NCI-H1417 treated with DMSO at 0.1 percent for 48 hours (cell line): ENCODE measurements around the gene CLK3.
A peak's percentile ranks its signal among the peaks of the same experiment; 100 is the strongest.
"Not testable (repeated sequence)": the region's sequence is repeated elsewhere in the genome, so short reads cannot be mapped to it uniquely, and the experiment has no call there.

ENCODE experiments used
- DNase-seq: peaks from one replicate; lab custom pipeline; 2025; lab: John Stamatoyannopoulos, UW

The CLK3 gene

GRCh38 chr15:74615508-74616365 is at the start of gene CLK3:
Gene CLK3, plus strand, starts transcription at chr15:74615836. Its CDS starts 3,361 bp downstream, at chr15:74619197.
- DNase-seq = peak; percentile 80

DNA sequence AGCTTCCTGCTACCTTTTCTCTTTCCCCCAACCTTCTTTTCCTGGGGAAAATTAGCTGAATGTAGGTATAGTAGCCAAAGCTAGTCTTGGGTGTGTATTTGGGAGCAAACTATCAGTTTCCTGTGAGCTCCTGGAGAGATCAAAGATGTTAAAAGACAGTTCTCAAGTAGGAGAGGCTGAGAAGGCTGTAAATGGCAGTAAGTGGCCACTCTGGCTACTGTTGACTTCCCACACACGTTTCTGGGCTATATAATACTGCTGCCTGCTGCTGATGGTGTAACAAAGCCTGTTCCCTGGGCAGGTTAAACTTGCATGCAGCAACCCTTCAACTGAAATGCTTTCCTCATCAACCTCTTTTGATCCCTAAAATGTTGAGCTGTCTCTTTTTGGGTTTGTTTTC is 47.0 kb upstream of the CLK3 start:
- no peak for DNase-seq

GRCh38 chr15:74569731-74570070 is 45.9 kb upstream of the CLK3 start:
- no peak for DNase-seq

- DNase-seq = no peak
Observed at GRCh38 chr15:74571191-74571590, 44.4 kb upstream of the CLK3 start.

GRCh38 chr15:74573987-74574386 is 41.6 kb upstream of the CLK3 start:
- no peak for DNase-seq

DNA sequence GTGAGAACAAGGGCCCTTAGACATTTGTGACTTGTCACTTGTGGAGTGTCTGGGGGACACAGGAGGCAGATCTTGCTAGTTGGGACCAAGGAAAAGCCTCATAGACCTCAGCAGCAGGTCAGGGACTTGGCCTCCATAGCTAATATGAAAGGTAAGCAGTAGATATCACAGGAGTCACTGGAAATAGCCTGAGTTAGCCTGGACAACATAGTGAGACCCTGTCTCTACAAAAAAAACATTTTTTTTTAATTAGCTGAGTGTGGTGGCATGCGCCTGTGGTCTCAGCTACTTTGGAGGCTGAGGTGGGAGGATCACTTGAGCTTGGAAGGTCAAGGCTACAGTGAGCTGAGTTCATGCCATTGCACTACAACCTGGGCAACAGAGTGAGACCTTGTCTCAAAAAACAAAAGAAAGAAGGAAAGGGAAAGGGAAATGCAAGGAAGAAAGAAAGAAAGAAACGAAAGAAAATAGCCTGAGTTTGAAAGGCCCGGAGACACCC is 37.1 kb upstream of the CLK3 start:
- no peak for DNase-seq

DNA sequence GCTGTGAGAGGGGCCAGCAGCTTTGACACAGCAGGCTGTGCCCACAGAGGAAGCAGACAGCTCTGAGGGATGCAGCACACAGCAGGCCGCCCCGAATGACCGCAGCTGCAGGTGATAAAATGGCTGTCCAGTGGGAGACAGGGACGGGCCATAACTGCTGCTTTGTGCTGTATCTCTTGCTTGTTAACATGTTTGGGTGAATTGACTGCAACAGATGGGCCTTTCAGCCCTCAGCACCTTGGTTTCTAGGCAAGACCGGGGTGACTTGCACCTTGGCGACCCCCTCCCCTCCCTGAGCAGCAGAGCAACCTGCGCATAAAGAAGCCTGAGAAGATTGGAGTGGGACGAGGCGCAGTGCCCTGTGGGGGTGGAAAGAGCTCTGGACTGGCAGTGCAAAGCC is 36.6 kb upstream of the CLK3 start:
- DNase-seq = no peak

DNA sequence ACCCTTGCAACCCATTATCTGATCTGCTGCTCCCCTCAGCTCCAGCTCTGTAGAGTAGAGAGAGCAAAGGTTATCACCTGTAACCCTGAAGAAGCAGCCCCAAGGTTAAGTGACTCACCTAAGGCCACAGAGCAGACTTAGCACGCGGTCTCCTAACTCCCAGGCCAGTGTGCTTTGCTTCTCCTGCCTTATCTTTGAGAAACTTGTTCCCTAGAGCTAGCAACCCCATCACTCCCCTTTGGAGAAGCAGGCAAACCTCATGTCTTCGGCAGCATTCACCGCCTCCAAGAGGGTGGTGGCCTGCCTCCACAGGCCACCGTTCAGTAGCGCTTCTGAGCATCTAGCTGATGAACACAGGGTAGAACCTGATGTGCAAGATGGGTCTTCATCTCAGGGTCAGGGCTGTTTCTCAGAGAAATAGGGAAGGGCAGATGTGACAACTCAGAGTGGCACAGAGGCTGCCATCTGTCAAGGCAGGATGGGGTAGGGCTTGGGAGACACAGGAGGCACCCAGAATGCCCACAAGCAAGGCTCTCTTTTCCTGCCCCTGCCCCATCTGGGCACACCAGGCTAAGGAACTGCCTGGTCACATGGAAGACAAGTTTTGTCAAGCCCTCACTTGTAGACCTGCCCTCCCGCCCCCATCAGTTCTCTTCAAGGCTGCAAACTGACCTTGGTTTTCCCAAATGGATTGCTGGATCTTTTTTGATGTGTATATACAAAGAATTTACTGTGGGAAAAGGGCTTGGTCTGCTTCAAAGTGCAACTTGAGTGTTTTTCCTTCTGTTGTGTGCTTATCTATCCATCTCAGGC is 34.9 kb upstream of the CLK3 start:
- DNase-seq = no peak

- no peak for DNase-seq
Observed at GRCh38 chr15:74584204-74584603, 31.4 kb upstream of the CLK3 start.

DNA sequence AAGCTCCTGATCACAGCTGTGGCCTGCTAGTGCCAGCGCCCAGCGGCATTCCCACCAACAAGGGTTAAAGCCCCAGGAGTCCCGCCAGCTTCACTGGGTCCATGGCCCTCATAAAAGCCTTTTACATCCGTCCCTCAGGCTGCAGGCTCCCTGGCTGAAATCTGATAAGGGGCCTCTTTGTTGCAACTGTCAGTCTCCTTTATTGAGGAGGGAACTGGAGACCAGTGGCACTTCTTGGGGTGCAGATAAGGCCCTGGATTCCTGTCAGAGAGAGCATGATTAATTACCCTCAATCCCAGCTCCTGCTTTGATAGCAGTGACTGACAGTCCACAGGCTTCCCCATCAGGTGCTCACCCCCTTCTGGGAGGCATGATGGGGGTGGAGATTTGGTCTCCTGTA is 30.9 kb upstream of the CLK3 start:
- no peak for DNase-seq

DNA sequence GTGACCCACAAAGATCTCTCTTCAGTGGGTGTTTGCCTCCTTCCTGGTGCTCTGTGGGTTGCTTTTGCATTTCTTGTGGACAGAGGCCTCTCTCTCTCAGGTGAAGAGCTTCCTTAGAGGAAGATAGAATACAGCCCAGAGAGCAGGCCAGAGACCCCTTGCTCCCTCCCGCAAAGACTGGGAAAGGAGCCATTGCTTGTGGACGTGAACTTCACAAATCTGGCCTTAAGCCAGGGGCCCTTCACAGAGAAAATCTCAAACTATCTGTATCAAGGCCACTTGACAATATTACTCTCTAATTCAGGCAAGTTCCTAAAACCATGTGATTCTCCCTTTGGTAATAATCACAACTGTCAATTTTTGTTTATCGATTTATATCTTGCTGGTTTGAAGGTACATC is 30.4 kb upstream of the CLK3 start:
- no peak for DNase-seq

DNA sequence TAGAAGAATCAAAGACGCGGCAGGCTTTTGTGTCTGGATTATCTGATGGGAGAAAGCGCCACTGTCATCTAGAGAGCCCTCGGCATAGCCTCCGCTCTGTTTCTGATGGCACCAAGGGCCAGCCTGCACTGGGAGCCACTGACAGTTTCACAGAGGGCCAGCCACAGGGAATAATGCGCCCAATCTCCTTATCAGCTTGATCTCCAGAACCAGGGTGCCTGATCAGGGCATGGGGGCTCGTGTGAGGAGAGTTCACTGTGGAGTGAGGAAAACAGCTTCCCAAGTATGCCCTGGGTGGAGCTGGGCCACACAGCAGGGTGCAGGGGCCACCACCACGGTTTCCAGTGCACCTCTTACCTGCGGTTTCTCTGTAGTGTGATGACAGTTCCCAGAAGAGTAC is 29.8 kb upstream of the CLK3 start:
- no peak for DNase-seq

DNA sequence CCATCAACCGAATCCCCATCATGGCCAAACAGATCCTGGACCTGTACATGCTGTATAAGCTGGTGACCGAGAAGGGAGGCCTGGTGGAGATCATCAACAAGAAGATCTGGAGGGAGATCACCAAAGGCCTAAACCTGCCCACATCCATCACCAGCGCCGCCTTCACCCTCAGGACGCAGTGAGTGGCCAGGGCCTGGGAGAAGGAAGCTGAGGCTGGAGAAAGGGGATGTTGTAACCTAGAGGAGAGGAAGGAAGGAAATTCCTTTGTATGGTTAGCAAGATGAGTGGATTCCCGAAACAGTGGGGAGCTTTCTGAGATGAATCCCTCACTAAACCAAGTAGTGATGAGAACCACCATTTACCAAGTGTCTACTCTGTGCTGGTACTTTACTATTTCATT is 25.8 kb upstream of the CLK3 start:
- DNase-seq = no peak

DNA sequence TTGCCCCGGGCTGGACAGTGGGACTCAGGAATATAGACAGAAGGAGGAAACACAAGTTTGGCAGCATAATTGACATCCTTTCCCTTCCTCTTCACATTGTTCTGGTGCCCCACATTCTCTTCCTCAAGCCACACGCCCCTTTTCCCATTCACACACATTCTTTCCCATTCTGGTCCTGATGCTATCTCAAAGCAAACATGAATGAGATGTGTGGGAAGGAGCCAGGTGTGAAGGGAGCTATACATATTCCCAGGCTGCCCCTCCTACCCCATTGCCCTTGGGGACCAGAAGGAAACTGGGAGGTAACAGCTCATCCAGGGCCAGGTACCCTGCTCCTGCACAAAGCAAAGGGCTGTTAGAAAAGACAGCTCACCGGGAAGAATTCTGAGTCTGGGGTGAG is 23.4 kb upstream of the CLK3 start:
- DNase-seq = no peak

DNA sequence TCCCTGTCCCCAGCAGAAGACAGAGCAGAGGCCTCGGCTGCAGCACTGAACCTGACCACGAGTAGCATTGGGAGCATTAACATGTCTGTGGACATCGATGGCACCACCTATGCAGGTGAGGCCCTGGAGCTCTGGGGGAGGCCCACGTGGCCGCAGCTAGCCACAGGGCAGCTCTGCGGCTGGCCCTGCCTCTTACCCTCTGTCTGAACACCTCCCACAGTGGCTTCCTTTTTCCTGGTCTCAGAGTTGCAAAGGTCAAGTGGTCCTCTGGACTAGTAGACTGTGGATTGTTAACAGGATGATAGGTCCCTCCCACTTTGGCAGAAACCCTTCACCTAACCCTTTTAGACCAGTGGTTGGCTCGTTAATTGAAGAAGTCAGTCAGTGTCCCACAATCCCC is 22.5 kb upstream of the CLK3 start:
- no peak for DNase-seq

DNA sequence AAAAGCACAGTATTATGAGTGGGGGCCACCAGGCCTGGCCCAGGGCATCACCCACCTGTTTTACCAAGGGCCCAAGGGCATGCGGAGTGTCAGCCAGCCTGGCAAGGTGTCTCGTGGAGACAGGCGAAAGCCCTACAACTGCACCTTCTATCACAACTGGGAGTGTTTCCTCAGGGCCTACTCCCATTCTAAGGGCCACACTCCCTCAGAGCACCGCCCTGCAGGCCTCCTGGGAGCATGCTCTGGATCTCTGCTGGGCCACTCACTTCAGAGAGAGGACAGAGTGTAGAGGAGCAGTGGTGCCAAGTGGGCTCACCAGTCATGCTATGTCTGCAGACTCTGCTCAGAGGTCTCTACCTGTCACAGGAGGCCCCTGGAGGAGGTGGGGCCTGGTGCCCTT is 21.2 kb upstream of the CLK3 start:
- DNase-seq = no peak

GRCh38 chr15:74595271-74595670 is 20.4 kb upstream of the CLK3 start:
- no peak for DNase-seq

DNA sequence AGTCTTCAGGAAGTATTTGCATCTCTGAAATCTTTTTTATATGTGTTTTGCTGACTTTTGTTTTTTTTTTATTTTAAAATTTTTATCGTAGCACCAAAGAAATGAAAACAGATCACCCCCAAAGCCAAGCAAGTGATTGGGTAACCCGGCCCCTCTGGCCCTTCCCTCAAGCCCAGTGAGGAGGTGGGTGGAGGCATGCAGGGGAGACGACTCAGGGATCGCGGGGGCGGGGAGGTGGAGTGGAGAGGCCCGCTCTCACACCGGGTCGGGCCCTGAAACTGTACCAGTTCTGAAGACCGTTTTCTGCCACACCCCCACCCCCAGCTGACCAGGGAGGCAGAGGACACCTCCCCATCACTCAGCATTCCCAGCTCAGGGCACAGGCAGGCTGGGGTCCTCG is 18.9 kb upstream of the CLK3 start:
- DNase-seq = not testable (repeated sequence)

DNA sequence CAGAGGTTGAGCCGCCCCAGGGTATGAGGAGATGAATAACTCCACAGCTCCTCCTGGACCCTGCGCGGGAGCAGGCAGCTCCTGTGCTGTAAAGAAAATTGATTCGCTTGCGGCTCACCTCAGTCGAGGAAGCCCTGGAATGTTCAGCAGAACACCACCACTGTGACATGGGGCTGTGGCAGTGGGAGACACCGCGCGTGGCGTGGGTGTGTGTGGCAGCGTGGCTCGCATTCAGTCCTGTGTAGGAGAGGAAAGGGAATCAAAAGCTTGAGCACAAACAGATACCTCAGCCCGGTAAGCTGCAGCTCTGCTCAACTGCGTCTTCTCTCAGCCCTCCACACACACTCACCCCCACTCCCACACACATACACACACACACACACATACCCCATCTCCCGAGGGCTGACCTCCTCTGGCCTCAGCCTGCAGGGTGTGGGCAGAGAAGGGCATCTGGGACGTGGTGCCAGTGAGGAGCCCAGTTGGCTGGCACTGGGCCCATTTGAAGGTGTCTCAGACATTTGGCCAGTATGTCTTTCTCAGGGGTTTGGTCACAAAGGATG is 18.4 kb upstream of the CLK3 start:
- not testable (repeated sequence) for DNase-seq

GRCh38 chr15:74598126-74598842 is 17.4 kb upstream of the CLK3 start:
- DNase-seq = no peak

GRCh38 chr15:74599156-74599555 is 16.5 kb upstream of the CLK3 start:
- DNase-seq = no peak
